ENCODE data around the gene CCDC47.

Gene CCDC47

DNA sequence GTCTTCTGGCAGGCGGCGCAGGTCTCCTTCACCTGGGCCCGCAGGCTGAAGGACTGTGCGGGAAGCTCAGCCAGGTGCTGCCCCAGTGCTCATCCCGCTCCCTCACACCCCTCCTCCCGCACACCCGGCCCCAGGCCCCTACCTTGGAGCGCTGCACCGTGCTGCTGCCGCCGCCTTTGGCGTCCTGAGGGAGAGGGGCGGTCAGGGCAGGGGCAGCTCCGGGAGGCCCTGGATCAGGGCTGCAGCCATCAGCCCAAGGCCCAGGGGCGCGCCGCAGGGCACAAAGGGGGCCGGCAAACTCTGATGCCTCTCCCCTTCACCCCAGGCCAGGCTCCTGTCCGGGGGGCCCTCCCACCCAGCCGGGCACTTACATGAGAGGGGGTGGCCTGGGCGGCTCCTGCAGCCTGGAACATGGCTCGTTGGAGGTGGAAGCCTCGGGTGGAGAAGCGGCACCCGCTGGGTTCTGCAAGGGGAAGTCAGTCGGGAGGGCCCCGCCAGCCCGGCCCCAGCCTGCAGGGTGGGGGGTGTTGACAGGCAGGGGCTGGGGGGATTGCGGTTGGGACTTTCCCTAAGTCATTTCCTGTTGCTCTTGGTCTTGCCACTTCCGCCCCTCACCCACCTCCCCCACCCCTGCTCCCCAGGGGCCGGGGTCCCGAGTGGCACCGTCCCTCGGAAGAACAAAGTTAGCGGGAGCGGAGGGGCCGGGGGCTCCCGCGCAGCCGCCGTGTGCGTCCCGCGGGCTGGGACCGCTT lies 74.3 kb downstream of the CCDC47 start:
- WGBS (ENCODE audit: extremely low coverage, insufficient coverage, insufficient read length) = no CpG with 5 or more reads among the region's 45 CpGs
- no peak overlapping the region for H4K12ac ChIP-seq (ENCODE audit: low read depth, low read length)
- H3K9ac ChIP-seq (ENCODE audit: low read length) = peak overlapping the region; percentile 25
- H3K4ac ChIP-seq (ENCODE audit: low read depth, low read length) = peak overlapping the region; percentile 1
- no peak overlapping the region for H3K27ac ChIP-seq (ENCODE audit: low read depth, low read length)
- H2BK12ac ChIP-seq (ENCODE audit: low read length) = no peak overlapping the region
- H2BK5ac ChIP-seq (ENCODE audit: low read depth, low read length, poor library complexity) = no peak overlapping the region
- H3K27me3 ChIP-seq (ENCODE audit: insufficient read depth, low read length) = no peaks in the 10 kb centered on the region
- peak overlapping the region; percentile 78 for H3K4me2 ChIP-seq (ENCODE audit: low read length)
- H3K9me3 ChIP-seq (ENCODE audit: insufficient read depth, low read depth, low read length) = no peaks in the 10 kb centered on the region
- H3K79me1 ChIP-seq (ENCODE audit: low read length) = peaks cover 6% of the 10 kb centered on the region
- H3K4me1 ChIP-seq (ENCODE audit: control insufficient read depth in 1 of 2, insufficient read depth in 2 of 2, low read length in 2 of 2) = peaks cover 9 to 16% of the 10 kb centered on the region in 2 experiments
- no peak overlapping the region for H2AK5ac ChIP-seq (ENCODE audit: low read length)
- no peak overlapping the region for H3K18ac ChIP-seq (ENCODE audit: low read length)
- no peak for DNase-seq
- H4K8ac ChIP-seq (ENCODE audit: low read depth, low read length) = peak overlapping the region; percentile 32
- H3K23ac ChIP-seq (ENCODE audit: low read length) = no peak overlapping the region
- peak overlapping the region; percentile 48 for H4K91ac ChIP-seq (ENCODE audit: low read depth, low read length)
- peak overlapping the region; percentile 10 for H2AFZ ChIP-seq (ENCODE audit: insufficient read depth, low read length, poor library complexity)
- H3K79me2 ChIP-seq (ENCODE audit: control insufficient read depth, insufficient read depth, low read length, poor library complexity) = peaks cover 4% of the 10 kb centered on the region
- peak overlapping the region; percentile 78 for H3K4me3 ChIP-seq (ENCODE audit: low read depth, low read length)
- H2BK120ac ChIP-seq (ENCODE audit: insufficient read depth, low read length, poor library complexity) = no peak overlapping the region
- peaks cover 10 to 21% of the 10 kb centered on the region in 2 experiments for H3K36me3 ChIP-seq (ENCODE audit: control insufficient read depth in 1 of 2, insufficient read depth in 2 of 2, low read length in 2 of 2)
- no peak overlapping the region for H3K14ac ChIP-seq (ENCODE audit: low read length)

DNA sequence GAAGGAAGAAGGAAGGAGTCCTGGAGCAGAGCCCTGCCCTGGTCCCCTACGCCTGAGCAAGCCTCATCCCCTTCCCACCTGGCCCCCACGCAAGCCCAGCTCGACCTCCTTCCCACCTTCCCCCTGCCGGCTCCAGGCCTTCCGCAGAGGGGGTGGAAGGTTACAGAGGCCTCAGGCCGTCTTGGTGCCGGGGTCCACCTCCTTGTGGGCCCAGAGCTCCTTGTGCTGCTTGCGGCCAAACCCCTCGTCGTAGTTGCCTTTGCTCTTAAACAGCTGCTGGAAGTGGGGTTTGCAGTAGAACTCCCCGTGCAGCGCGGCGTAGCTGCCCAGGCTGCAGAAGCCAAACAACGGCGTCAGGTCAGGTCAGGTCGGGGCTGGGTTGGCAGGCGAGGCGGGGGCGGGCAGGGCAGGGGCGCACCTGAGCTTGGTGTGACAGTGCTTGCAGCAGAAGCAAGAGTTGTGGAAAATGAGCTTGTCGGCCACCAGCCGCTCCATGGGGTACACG lies 75.0 kb downstream of the CCDC47 start:
- Histone ChIP-seq H3K23ac (ENCODE audit: low read length) (no peak overlapping the region), H3K36me3 (ENCODE audit: control insufficient read depth in 1 of 2, insufficient read depth in 2 of 2, low read length in 2 of 2) (peaks cover 11 to 21% of the 10 kb centered on the region in 2 experiments), H3K79me2 (ENCODE audit: control insufficient read depth, insufficient read depth, low read length, poor library complexity) (peaks cover 4% of the 10 kb centered on the region), H2BK12ac (ENCODE audit: low read length) (no peak overlapping the region), H3K9ac (ENCODE audit: low read length) (no peak overlapping the region), H4K8ac (ENCODE audit: low read depth, low read length) (no peak overlapping the region), H2BK5ac (ENCODE audit: low read depth, low read length, poor library complexity) (no peak overlapping the region), H3K4me3 (ENCODE audit: low read depth, low read length) (peak overlapping the region; percentile 78), H2BK120ac (ENCODE audit: insufficient read depth, low read length, poor library complexity) (no peak overlapping the region), H3K14ac (ENCODE audit: low read length) (no peak overlapping the region), H3K4ac (ENCODE audit: low read depth, low read length) (peak overlapping the region; percentile 1), H3K79me1 (ENCODE audit: low read length) (peaks cover 6% of the 10 kb centered on the region), H3K4me1 (ENCODE audit: control insufficient read depth in 1 of 2, insufficient read depth in 2 of 2, low read length in 2 of 2) (peaks cover 9 to 16% of the 10 kb centered on the region in 2 experiments), H2AK5ac (ENCODE audit: low read length) (no peak overlapping the region), H3K4me2 (ENCODE audit: low read length) (peak overlapping the region; percentile 78), H4K12ac (ENCODE audit: low read depth, low read length) (no peak overlapping the region), H2AFZ (ENCODE audit: insufficient read depth, low read length, poor library complexity) (no peak overlapping the region), H3K27ac (ENCODE audit: low read depth, low read length) (no peak overlapping the region), H3K18ac (ENCODE audit: low read length) (no peak overlapping the region), H4K91ac (ENCODE audit: low read depth, low read length) (no peak overlapping the region), H3K27me3 (ENCODE audit: insufficient read depth, low read length) (no peaks in the 10 kb centered on the region), H3K9me3 (ENCODE audit: insufficient read depth, low read depth, low read length) (no peaks in the 10 kb centered on the region)
- no CpG with 5 or more reads among the region's 24 CpGs for whole genome bisulfite sequencing (ENCODE audit: extremely low coverage, insufficient coverage, insufficient read length)
- DNase-seq = no peak

DNA sequence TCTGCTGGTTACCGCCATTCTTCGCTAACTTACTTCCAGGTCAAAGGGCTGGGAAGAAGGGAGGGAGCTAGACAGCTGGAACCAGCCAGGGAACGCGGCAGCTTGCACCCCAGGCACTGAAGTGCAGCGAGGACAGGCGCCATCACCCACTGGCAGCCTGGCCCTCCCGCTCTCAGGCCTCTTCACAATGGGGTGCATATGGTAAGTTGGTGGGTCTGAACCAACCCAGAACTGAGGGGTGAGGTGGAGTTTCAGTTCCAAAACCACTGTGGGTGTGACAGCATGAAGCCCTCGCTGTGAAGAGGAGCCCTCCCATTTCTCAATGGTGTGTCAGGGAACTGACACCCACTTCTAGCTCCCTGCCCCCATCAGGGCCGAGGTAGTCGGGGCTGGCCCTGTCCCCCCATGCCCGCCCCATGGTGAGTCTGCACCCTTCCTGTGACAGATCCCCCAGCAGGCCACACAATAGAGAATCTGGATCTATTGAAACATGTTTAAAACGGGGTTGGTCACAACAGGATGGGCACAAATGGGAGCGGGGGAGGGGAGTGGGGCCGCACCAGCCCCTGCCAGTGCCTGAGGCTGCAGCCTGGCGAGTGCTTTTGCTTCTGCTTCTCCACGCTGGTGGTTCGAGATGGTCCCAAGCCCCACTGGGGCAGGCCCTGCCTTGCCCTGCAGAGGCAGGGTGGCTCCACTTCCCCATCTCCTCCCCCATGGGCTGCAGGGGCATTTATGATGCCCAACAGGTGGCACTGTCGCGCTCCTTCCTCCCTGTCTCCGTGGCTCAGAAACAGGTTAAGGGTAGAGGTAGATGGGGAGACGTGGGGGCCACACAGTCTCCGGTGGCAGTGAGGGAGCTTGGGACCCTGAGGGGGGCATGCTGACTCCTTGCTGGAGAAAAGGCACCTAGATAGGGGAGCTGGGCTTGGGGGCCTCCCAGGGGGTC lies 75.8 kb downstream of the CCDC47 start:
- Histone ChIP-seq H2BK12ac (ENCODE audit: low read length) (no peak overlapping the region), H3K4me1 (ENCODE audit: control insufficient read depth in 1 of 2, insufficient read depth in 2 of 2, low read length in 2 of 2) (peaks cover 9 to 16% of the 10 kb centered on the region in 2 experiments), H3K27me3 (ENCODE audit: insufficient read depth, low read length) (no peaks in the 10 kb centered on the region), H3K9me3 (ENCODE audit: insufficient read depth, low read depth, low read length) (no peaks in the 10 kb centered on the region), H3K9ac (ENCODE audit: low read length) (no peak overlapping the region), H2BK5ac (ENCODE audit: low read depth, low read length, poor library complexity) (no peak overlapping the region), H4K91ac (ENCODE audit: low read depth, low read length) (no peak overlapping the region), H3K79me2 (ENCODE audit: control insufficient read depth, insufficient read depth, low read length, poor library complexity) (peaks cover 4% of the 10 kb centered on the region), H3K27ac (ENCODE audit: low read depth, low read length) (no peak overlapping the region), H4K12ac (ENCODE audit: low read depth, low read length) (no peak overlapping the region), H2AK5ac (ENCODE audit: low read length) (no peak overlapping the region), H3K4me2 (ENCODE audit: low read length) (no peak overlapping the region), H4K8ac (ENCODE audit: low read depth, low read length) (no peak overlapping the region), H3K14ac (ENCODE audit: low read length) (no peak overlapping the region), H3K18ac (ENCODE audit: low read length) (no peak overlapping the region), H3K36me3 (ENCODE audit: control insufficient read depth in 1 of 2, insufficient read depth in 2 of 2, low read length in 2 of 2) (peaks cover 10 to 17% of the 10 kb centered on the region in 2 experiments), H3K4me3 (ENCODE audit: low read depth, low read length) (no peak overlapping the region), H3K23ac (ENCODE audit: low read length) (no peak overlapping the region), H2AFZ (ENCODE audit: insufficient read depth, low read length, poor library complexity) (no peak overlapping the region), H3K4ac (ENCODE audit: low read depth, low read length) (no peak overlapping the region), H3K79me1 (ENCODE audit: low read length) (peaks cover 6% of the 10 kb centered on the region), H2BK120ac (ENCODE audit: insufficient read depth, low read length, poor library complexity) (no peak overlapping the region)
- no CpG with 5 or more reads among the region's 22 CpGs for WGBS (ENCODE audit: extremely low coverage, insufficient coverage, insufficient read length)
- peak in 1 of 2 donors; percentile 28 for DNase-seq

DNA sequence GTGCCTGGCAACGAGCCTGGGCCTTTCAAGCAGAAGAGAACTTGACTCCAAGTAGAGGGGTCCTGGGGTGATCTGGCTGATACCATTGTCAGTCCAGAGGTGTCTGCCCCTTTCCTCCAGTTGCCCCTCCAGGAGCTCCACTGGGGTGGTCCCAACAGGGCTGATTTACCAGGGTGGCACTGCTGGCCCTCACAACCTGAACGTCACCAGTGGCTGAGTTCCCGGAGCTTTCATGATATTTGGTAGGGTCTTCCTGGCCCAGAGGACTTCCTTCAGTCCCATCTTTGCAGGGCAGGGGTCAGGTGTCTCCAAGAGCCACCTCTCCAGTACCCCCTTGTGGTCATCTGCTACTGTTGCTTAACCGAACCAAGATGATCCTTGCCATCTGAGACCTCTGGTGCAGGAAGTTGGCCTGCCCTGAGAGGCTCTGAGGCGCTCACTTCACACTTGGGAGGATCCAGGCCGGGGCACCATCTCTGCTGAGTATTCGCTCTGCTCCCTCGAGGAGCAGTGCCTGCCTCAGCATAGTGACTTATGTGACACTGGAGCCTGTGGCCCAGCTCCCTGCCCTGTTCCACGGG lies 76.9 kb downstream of the CCDC47 start:
- H2BK120ac ChIP-seq (ENCODE audit: insufficient read depth, low read length, poor library complexity) = no peak overlapping the region
- no peak overlapping the region for H3K9ac ChIP-seq (ENCODE audit: low read length)
- H3K36me3 ChIP-seq (ENCODE audit: control insufficient read depth in 1 of 2, insufficient read depth in 2 of 2, low read length in 2 of 2) = peaks cover 17 to 19% of the 10 kb centered on the region in 2 experiments
- H3K4me2 ChIP-seq (ENCODE audit: low read length) = no peak overlapping the region
- no peak overlapping the region for H2AK5ac ChIP-seq (ENCODE audit: low read length)
- no peak overlapping the region for H3K27ac ChIP-seq (ENCODE audit: low read depth, low read length)
- H4K12ac ChIP-seq (ENCODE audit: low read depth, low read length) = no peak overlapping the region
- H3K27me3 ChIP-seq (ENCODE audit: insufficient read depth, low read length) = no peaks in the 10 kb centered on the region
- peaks cover 9 to 16% of the 10 kb centered on the region in 2 experiments for H3K4me1 ChIP-seq (ENCODE audit: control insufficient read depth in 1 of 2, insufficient read depth in 2 of 2, low read length in 2 of 2)
- peaks cover 6% of the 10 kb centered on the region for H3K79me1 ChIP-seq (ENCODE audit: low read length)
- no peak overlapping the region for H2BK12ac ChIP-seq (ENCODE audit: low read length)
- no peak overlapping the region for H3K23ac ChIP-seq (ENCODE audit: low read length)
- peaks cover 4% of the 10 kb centered on the region for H3K79me2 ChIP-seq (ENCODE audit: control insufficient read depth, insufficient read depth, low read length, poor library complexity)
- no peak overlapping the region for H3K4me3 ChIP-seq (ENCODE audit: low read depth, low read length)
- H3K14ac ChIP-seq (ENCODE audit: low read length) = no peak overlapping the region
- H3K4ac ChIP-seq (ENCODE audit: low read depth, low read length) = no peak overlapping the region
- no peak overlapping the region for H2AFZ ChIP-seq (ENCODE audit: insufficient read depth, low read length, poor library complexity)
- no peak overlapping the region for H3K18ac ChIP-seq (ENCODE audit: low read length)
- H3K9me3 ChIP-seq (ENCODE audit: insufficient read depth, low read depth, low read length) = no peaks in the 10 kb centered on the region
- no peak overlapping the region for H2BK5ac ChIP-seq (ENCODE audit: low read depth, low read length, poor library complexity)
- DNase-seq = peak in 1 of 2 donors; percentile 25
- no peak overlapping the region for H4K8ac ChIP-seq (ENCODE audit: low read depth, low read length)
- WGBS (ENCODE audit: extremely low coverage, insufficient coverage, insufficient read length) = no CpG with 5 or more reads among the region's 9 CpGs
- H4K91ac ChIP-seq (ENCODE audit: low read depth, low read length) = no peak overlapping the region

Measured in trophoblast cell (in vitro differentiated cells and primary cell).